GM19452 (cell line): Measurements from ENCODE around the gene TMC4.
"Not testable (repeated sequence)": the region's sequence is repeated elsewhere in the genome, so short reads cannot be mapped to it uniquely, and the experiment has no call there.

Experiments
- ATAC-seq: cut with Tn5 transposase; IDR thresholded peaks from one replicate; pipeline ENCODE4 v1.9.1; 2021; ENCODE audit not compliant: unreplicated experiment

Gene TMC4

GRCh38 chr19:54180691-54181091 lies 7.7 kb upstream of the TMC4 start:
- no peak for ATAC-seq

DNA sequence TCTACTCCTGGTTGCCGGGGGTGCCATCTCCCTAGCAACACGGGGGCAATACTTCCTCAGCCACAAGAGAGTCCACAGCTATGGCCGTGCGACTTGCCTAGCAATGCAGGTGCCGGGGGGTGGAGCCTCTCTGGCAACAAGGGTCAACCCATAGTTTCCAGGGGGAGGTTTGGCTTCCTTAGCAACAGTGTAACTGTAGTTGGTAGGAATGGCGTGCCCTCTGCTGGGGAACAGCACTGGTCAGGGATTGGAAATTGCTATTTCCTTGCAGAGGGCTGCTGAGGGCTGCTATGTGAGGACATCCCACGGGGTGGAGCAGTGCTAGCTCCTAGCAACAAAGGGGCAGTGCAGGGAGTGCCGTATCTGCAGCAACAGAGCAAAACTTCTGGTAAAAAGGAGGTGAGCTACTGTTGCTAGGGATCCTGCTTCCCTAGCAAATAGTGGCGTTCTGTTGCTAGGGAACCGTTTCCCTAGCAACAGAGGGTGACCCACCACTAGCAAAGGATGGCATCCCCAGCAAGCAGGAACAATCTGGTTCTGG lies 7.0 kb upstream of the TMC4 start:
- no peak for ATAC-seq

DNA sequence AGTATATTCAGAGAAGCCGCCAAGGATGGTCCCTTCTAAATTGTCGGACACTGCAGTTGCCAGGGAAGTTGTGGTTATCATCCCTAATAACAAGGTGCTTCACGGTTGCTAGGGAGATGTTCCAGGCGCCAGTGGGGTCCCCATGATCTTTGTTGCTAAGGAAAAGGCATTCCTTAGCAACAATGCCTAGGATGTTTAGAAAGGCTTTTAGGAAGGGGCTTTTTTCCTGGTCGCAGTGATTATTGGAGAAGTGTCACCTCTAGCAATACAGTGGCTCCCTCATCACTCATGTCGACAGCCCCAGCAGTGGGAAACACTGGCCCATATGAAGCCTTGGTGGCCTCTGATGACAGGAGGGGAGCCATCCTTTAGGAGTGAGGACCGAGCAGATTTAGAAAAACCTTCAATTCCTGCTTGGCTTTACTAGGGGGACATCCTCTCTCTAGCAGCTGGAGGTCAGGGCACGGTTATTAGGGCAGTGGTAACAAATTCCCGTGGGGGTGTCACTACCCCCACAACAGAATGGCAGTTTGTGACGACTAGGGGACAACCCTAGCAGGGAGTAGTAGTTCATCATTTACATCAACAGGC lies 6.4 kb upstream of the TMC4 start:
- no peak for ATAC-seq

- ATAC-seq: no peak
These were observed 5.8 kb upstream of the TMC4 start for GRCh38 chr19:54178581-54179261.

GRCh38 chr19:54173951-54174834 lies 1.2 kb upstream of the TMC4 start:
- ATAC-seq: no peak

DNA sequence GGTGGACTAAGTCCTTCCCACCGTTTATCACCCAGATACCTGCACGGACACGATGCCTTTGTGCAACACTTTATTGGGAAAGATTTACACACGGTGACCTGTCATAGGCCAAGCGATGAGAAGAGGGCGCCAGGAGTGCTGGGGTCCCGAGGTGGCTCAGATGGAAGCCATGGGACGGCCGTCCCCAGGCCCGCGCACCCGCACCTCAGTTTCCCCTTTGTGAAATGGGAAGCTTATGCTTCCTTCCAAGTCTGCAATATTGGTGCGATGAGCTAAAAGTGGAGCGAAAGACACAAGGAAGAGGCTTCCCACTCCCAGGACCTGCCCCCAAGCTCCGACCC lies 369 bp upstream of the TMC4 start:
- no peak for ATAC-seq

- ATAC-seq: not testable (repeated sequence)
These were observed 1.1 kb downstream of the TMC4 start for GRCh38 chr19:54171736-54172431.

GRCh38 chr19:54169149-54169740 lies 3.7 kb downstream of the TMC4 start:
- ATAC-seq: no peak

- no peak for ATAC-seq
These were observed 4.6 kb downstream of the TMC4 start for GRCh38 chr19:54168174-54168917.

DNA sequence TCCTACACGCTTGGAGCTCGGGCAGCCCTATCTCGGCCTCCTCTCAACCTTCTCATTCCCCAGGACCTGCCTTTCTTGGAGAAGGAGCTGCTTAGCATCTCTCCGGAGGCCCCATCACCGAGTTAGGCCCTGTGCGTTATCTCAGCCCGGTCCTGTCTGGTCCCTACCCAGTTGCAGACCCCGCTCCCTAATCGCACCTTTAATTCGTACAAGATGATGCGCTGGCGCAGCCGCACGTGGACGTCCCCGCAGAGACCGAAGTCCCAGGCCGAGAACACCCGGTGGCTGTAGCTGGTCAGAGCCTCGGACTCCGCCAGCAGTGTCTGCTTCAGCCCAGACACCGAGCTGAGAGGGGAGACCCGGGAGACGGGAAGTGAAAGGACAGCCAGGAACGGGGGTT lies 7.7 kb downstream of the TMC4 start:
- ATAC-seq: no peak

- no peak for ATAC-seq
These were observed 8.4 kb downstream of the TMC4 start for GRCh38 chr19:54164369-54165068.

GRCh38 chr19:54162884-54163283 lies 10.1 kb downstream of the TMC4 start:
- ATAC-seq: no peak

GRCh38 chr19:54162241-54162805 lies 10.6 kb downstream of the TMC4 start:
- ATAC-seq: no peak

DNA sequence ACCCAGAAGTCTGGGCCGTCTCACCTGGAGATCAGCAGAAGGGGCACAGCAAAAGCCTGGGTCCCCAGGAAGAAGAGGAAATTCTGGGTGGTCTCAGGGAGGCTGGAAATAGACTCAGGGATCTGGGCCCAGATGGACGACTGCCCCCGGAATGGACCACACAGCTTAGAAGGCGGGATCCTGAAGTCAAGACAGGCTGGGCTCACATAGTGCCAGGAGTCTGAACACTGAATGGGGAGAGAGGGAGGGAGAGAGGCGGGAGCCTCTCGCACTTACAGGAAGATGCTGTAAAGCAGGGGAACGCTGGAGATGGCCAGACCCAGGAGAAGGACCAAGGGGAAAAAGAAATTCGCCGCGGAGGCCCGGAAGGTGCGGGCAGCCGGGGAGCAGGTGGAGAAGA lies 12.1 kb downstream of the TMC4 start:
- no peak for ATAC-seq

GRCh38 chr19:54160182-54160811 lies 12.7 kb downstream of the TMC4 start:
- ATAC-seq: no peak

DNA sequence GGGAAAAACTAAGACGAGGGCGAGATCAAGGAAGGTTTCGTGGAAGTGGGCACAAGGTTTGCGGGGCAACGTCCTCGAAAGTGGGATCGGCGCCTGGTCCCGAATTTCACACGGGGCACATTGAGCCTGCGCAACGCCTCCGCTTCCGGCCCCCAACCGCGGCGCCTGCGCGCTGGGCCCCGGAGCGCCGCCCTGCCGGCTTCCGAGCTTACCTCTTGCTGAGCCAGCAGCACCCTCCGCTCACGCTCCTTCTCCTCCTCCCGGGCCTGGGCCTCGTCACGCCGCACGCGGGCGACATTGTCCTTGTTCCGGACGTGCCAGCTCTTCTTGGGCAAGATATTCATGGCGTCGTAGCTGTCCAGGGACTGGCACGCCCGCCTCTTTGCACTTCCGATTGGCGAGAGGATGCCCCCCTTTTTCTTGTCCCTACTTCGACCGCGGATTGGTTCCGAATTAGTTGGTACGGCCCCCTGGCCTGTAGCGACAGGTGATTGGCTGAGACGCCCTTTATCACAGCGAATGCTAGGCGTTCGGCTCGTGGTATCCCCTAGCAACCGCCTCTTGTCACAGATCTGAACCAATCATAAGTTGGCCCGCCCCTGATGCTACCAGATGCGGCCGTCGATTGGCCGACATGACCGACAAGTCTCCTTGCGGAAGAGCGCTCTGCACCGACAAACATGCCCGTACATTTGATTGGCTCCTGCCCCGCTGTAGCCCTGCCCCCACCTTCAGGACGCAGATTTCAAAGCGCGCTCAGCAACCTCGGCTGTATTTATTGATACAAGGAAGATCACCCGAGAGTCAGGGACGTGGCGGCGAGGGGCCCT lies 13.4 kb downstream of the TMC4 start, which contains the start of gene LENG1:
TSS of gene LENG1 (minus strand) at position 370 of the 830 bp plus-strand sequence. CDS start at position 344, 26 bp downstream.
- peak; percentile 87 for ATAC-seq

DNA sequence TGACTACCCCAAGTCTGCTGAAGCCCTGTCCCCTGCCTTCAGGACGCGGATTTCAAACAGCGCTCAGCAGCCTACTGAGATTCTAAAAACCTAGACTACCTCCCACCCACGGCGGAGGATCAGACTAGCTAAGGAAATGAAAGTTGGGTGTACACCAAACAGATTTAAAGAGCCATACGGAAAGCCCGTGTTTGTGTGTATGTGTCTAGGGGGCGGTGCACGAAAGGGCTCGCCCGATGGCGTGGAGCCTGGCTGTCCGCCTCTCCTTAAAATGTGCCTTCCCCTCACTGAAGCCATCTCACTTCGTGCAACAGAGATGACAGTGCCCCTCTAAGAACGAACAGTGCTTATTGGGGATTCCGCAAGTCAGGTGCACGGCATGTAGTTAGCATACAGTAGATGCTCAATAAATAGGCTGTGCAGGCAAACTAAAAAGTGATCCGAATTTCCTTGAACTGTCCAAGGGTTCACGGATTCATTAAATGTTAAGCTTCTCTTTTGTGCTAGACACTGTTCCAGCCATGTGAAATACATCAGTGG lies 14.1 kb downstream of the TMC4 start:
- no peak for ATAC-seq
